Caco-2 (cell line): Measurements from ENCODE around the gene DYRK1B. TPM values are rescaled to one million over a fixed set of nuclear protein-coding genes. Genes with fewer than 3 reads are reported as not detected.
A peak's percentile ranks its signal among the peaks of the same experiment; 100 is the strongest.

ENCODE experiments used
- BruUV-seq: library from RNA; stranded (reverse); fragments of 400-500 nt; replicated peaks from 2 replicates; lab custom pipeline; 2021; lab: Mats Ljungman, UMichigan
- CTCF ChIA-PET: fragments of 300-600 bp; sonication (Branson Sonifier 250); formaldehyde crosslinking; loops from one replicate; lab custom pipeline; 2022; ENCODE audit warnings: antibody characterized with exemption; lab: Charles Lee
- POLR2A ChIA-PET: fragments of 300-600 bp; sonication (Branson Sonifier 250); formaldehyde crosslinking; loops from one replicate; lab custom pipeline; 2022; ENCODE audit warnings: antibody characterized with exemption; lab: Charles Lee
- DNase-seq, 2 experiments: peaks; one replicate each; pipeline versions ENCODE4 v3.0.0 to v3.0.0-alpha.2; 2020 to 2022
- H3K27me3 ChIP-seq: replicated peaks from 2 replicates; pipeline ENCODE4 v1.6.0; 2011; ENCODE audit warnings: low read length; ENCODE audit not compliant: control insufficient read depth, insufficient read depth
- H3K36me3 ChIP-seq: 2 replicates; pipeline ENCODE4 v1.5.1; 2011; ENCODE audit warnings: low read length; ENCODE audit not compliant: control insufficient read depth, insufficient read depth
- H3K4me1 ChIP-seq: fragments of 250-450 bp; sonication (Bioruptor Pico); 2 replicates; pipeline ENCODE4 v1.5.1; 2020; ENCODE audit warnings: mild to moderate bottlenecking
- H3K4me3 ChIP-seq: 2 replicates; pipeline ENCODE4 v1.5.1; 2011; ENCODE audit warnings: low read depth, mild to moderate bottlenecking, control low read depth, low read length
- H3K9me3 ChIP-seq: fragments of 250-450 bp; sonication (Bioruptor Pico); 2 replicates; pipeline ENCODE4 v1.5.1; 2020; ENCODE audit warnings: mild to moderate bottlenecking, moderate library complexity
- H3K27ac Mint-ChIP-seq: one replicate; pipeline ENCODE4 v1.8.0; 2022; ENCODE audit warnings: mixed read lengths; ENCODE audit not compliant: unreplicated experiment
- H3K27me3 Mint-ChIP-seq: one replicate; pipeline ENCODE4 v1.8.0; 2022; ENCODE audit warnings: mixed read lengths; ENCODE audit not compliant: insufficient read depth, unreplicated experiment
- H3K36me3 Mint-ChIP-seq: one replicate; pipeline ENCODE4 v1.8.0; 2022; ENCODE audit warnings: mild to moderate bottlenecking, mixed read lengths; ENCODE audit not compliant: insufficient read depth, unreplicated experiment
- H3K4me1 Mint-ChIP-seq: one replicate; pipeline ENCODE4 v1.8.0; 2022; ENCODE audit warnings: low read depth, mixed read lengths; ENCODE audit not compliant: unreplicated experiment
- H3K4me3 Mint-ChIP-seq: one replicate; pipeline ENCODE4 v1.8.0; 2022; ENCODE audit warnings: mild to moderate bottlenecking, moderate library complexity, mixed read lengths; ENCODE audit not compliant: unreplicated experiment
- H3K9me3 Mint-ChIP-seq: one replicate; pipeline ENCODE4 v1.8.0; 2022; ENCODE audit warnings: mixed read lengths; ENCODE audit not compliant: unreplicated experiment
- intact Hi-C: fragments of 100-400 bp; cut with micrococcal nuclease; formaldehyde crosslinking; loops from one replicate; pipeline ENCODE4 v1.10.0; 2022; ENCODE audit not compliant: unreplicated experiment
- total RNA-seq: library from RNA; stranded (reverse); gene quantifications from 2 replicates; pipeline ENCODE4 v1.2.3, GENCODE V29; 2022
- TF ChIP-seq, protein P1 (sequence below), 2 experiments: fragments of 200-600 bp in 1 of 2; IDR thresholded peaks; 1 replicate in 1 of 2; 2 replicates in 1 of 2; pipeline versions ENCODE4 v1.5.1 to v1.8.0; 2011 to 2022; ENCODE audit warnings: antibody characterized with exemption in 1 of 2, control low read depth in 1 of 2, inconsistent platforms in 1 of 2, low read depth in 1 of 2, low read length in 1 of 2, mild to moderate bottlenecking in 1 of 2, moderate library complexity in 1 of 2; ENCODE audit not compliant: insufficient read depth in 1 of 2, severe bottlenecking in 1 of 2, unreplicated experiment in 1 of 2

Gene DYRK1B
- total RNA-seq, 1 experiment from 2014 or later = 5.4 TPM

DNA sequence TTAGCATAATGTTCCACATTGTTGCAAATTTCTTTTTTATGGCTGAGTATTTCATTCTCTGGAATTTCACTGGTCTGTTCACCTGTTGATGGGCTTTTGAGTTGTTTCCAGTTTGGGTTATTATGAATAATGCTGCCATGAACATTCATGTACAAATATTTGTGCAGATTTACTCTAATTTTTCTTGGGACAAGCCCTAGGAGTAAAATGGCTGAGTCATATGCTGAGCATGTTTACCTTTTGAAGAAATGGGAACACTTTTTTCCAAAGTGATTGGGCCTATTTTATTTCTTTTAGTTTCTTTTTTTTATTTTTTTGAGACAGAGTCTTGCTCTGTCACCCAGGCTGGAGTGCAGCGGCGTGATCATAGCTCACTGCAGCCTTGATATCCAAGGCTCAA lies 16.9 kb upstream of the DYRK1B start:
- H3K4me1 Mint-ChIP-seq = peaks cover 26% of the 10 kb centered on the region
- CTCF ChIA-PET = no interaction called here
- H3K9me3 Mint-ChIP-seq = peaks cover 10% of the 10 kb centered on the region
- DNase-seq = no peak
- H3K4me3 Mint-ChIP-seq = no peak overlapping the region
- H3K27me3 Mint-ChIP-seq = peaks cover 4% of the 10 kb centered on the region
- Histone ChIP-seq H3K27me3 (no peaks in the 10 kb centered on the region), H3K4me1 (peaks cover 19% of the 10 kb centered on the region), H3K9me3 (no peaks in the 10 kb centered on the region), H3K4me3 (no peak overlapping the region), H3K36me3 (no peaks in the 10 kb centered on the region)
- BruUV-seq = no TSS peak
- no peak overlapping the region for H3K27ac Mint-ChIP-seq
- H3K36me3 Mint-ChIP-seq = peaks cover 15% of the 10 kb centered on the region
- intact Hi-C loops = no loop called here
- TF ChIP-seq, protein P1, sequence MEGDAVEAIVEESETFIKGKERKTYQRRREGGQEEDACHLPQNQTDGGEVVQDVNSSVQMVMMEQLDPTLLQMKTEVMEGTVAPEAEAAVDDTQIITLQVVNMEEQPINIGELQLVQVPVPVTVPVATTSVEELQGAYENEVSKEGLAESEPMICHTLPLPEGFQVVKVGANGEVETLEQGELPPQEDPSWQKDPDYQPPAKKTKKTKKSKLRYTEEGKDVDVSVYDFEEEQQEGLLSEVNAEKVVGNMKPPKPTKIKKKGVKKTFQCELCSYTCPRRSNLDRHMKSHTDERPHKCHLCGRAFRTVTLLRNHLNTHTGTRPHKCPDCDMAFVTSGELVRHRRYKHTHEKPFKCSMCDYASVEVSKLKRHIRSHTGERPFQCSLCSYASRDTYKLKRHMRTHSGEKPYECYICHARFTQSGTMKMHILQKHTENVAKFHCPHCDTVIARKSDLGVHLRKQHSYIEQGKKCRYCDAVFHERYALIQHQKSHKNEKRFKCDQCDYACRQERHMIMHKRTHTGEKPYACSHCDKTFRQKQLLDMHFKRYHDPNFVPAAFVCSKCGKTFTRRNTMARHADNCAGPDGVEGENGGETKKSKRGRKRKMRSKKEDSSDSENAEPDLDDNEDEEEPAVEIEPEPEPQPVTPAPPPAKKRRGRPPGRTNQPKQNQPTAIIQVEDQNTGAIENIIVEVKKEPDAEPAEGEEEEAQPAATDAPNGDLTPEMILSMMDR (IDR thresholded peaks at IDR 0.05; ENCODE audit: insufficient read depth in 1 of 2, low read depth in 1 of 2, low read length in 1 of 2, severe bottlenecking in 1 of 2, unreplicated experiment in 1 of 2) = no peak
- POLR2A ChIA-PET = no interaction called here

DNA sequence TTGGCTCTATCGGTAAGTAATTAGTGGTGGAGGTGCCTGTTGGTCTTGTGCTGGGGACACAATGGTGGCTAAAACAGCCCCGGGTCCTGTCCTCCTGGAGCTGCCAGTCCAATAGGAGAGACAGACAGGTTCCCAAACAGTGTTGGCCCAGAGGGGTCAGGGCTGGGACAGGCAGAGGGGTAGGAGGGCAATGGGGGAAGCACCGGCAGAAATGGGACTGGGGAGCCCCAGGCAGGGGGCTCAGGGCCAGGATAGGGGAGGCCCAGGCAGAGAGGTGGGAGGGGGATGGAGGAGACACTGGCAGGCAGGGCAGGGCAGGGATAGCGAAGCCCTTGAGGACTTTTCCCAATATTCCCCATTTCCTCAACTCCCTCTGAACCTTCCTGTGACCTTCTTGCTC lies 14.4 kb upstream of the DYRK1B start:
- intact Hi-C loops = no loop called here
- POLR2A ChIA-PET = no interaction called here
- Histone ChIP-seq H3K4me1 (peaks cover 25% of the 10 kb centered on the region), H3K9me3 (no peaks in the 10 kb centered on the region), H3K4me3 (no peak overlapping the region), H3K36me3 (no peaks in the 10 kb centered on the region), H3K27me3 (no peaks in the 10 kb centered on the region)
- Mint-ChIP-seq H3K27me3 (no peaks in the 10 kb centered on the region), H3K4me3 (no peak overlapping the region), H3K4me1 (peaks cover 43% of the 10 kb centered on the region), H3K27ac (peak overlapping the region; percentile 42), H3K36me3 (peaks cover 32% of the 10 kb centered on the region), H3K9me3 (peaks cover 10% of the 10 kb centered on the region)
- no peak for DNase-seq
- CTCF ChIA-PET = no interaction called here
- BruUV-seq = no TSS peak
- TF ChIP-seq, protein P1 (IDR thresholded peaks at IDR 0.05; ENCODE audit: insufficient read depth in 1 of 2, low read depth in 1 of 2, low read length in 1 of 2, severe bottlenecking in 1 of 2, unreplicated experiment in 1 of 2) = no peak

DNA sequence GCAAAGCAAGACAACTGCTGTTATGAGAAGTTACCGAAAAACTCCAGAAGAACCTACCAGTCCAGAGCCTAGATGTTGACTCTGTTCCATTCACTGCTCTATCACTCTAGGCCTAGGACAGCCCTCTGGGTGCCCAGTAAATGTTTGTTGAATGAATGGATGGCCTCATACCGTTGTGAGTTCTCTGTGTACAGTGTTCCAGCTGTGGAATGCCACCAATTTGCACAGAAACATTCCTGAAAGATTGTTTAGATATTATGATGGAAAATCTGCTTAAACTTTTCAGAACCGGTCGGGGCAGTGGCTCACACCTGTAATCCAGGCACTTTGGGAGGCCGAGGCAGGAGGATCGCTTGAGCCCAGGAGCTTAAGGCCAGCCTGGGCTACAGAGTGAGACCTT lies 13.6 kb upstream of the DYRK1B start:
- POLR2A ChIA-PET = interaction anchor here (0.5 to 2.4 kb wide), 2 partner anchors 123 to 438 kb away, joined by 3 to 21 read pairs; partner anchors contain the start of gene PSMC4
- Mint-ChIP-seq H3K27me3 (no peaks in the 10 kb centered on the region), H3K27ac (peak overlapping the region; percentile 81), H3K4me1 (peaks cover 50% of the 10 kb centered on the region), H3K36me3 (peaks cover 32% of the 10 kb centered on the region), H3K4me3 (peak overlapping the region; percentile 88), H3K9me3 (peaks cover 10% of the 10 kb centered on the region)
- H3K27me3 ChIP-seq = no peaks in the 10 kb centered on the region
- peaks cover 25% of the 10 kb centered on the region for H3K4me1 ChIP-seq
- CTCF ChIA-PET = interaction anchor here (2.7 kb wide), 1 partner anchor 123 kb away, joined by 14 read pairs; the partner anchor contains the start of gene PSMC4
- BruUV-seq = no TSS peak
- TF ChIP-seq, protein P1 (IDR thresholded peaks at IDR 0.05; ENCODE audit: insufficient read depth in 1 of 2, low read depth in 1 of 2, low read length in 1 of 2, severe bottlenecking in 1 of 2, unreplicated experiment in 1 of 2) = no peak
- no peak overlapping the region for H3K4me3 ChIP-seq
- no peaks in the 10 kb centered on the region; the same call in 1 of the 2 replicates for H3K36me3 ChIP-seq
- DNase-seq = peak; percentile 47 to 56
- no peaks in the 10 kb centered on the region for H3K9me3 ChIP-seq
- intact Hi-C loops = no loop called here
